GM12878 (cell line): ENCODE data around the gene MGAT5. TPM values are rescaled to one million over a fixed set of nuclear protein-coding genes. Genes with fewer than 3 reads are reported as not detected.

Experiments used
- ATAC-seq: fragments of 200-7000 bp; cut with Tn5 transposase; 3 replicates; pipeline ENCODE4 v1.9.1; 2020; ENCODE audit warnings: mild to moderate bottlenecking, moderate library complexity
- BruUV-seq: library from RNA; stranded (reverse); fragments of 400-500 nt; replicated peaks from 2 replicates; lab custom pipeline; 2021; lab: Mats Ljungman, UMichigan
- CTCF ChIA-PET: fragments of 300-600 bp; sonication (Branson Sonifier 250); formaldehyde crosslinking; extraction: SDS; loops from one replicate; lab custom pipeline; 2021; ENCODE audit warnings: inconsistent platforms; lab: Yijun Ruan, JAX
- POLR2A ChIA-PET: fragments of 350-600 bp; formaldehyde crosslinking; extraction: SDS; loops from one replicate; lab custom pipeline; 2021; ENCODE audit warnings: inconsistent platforms; lab: Charles Lee
- RAD21 ChIA-PET: fragments of 300-600 bp; sonication (Branson Sonifier 250); formaldehyde crosslinking; loops from one replicate; lab custom pipeline; 2023; ENCODE audit warnings: antibody characterized with exemption; ENCODE audit not compliant: unreplicated experiment; lab: Charles Lee
- SMC1A ChIA-PET: fragments of 300-600 bp; sonication (Branson Sonifier 250); formaldehyde crosslinking; loops from one replicate; lab custom pipeline; 2023; ENCODE audit not compliant: unreplicated experiment, uncharacterized antibody; lab: Charles Lee
- DNase-seq: peaks from one replicate; pipeline ENCODE4 v3.0.0-alpha.2; 2011; ENCODE audit warnings: low read depth, low spot score
- FAIRE-seq: peaks from 3 replicates; lab custom pipeline; 2011; peaks lifted over from hg19 to GRCh38; lab: Jason Lieb, UNC
- H2AFZ ChIP-seq: 2 replicates; pipeline ENCODE4 v1.6.0; 2011; ENCODE audit warnings: low read depth, low read length, control low read depth; ENCODE audit not compliant: control insufficient read depth
- H3K27ac ChIP-seq: 2 replicates; pipeline ENCODE4 v1.5.1; 2011; ENCODE audit warnings: control low read depth; ENCODE audit not compliant: control insufficient read depth, insufficient read depth
- H3K27me3 ChIP-seq, 2 experiments: replicated peaks in 1 of 2; 2 replicates each; pipeline versions ENCODE4 v1.6.0 to v1.6.1; 2011; ENCODE audit warnings: low read length in 1 of 2; ENCODE audit not compliant: control insufficient read depth in 2 of 2, insufficient read depth in 2 of 2
- H3K36me3 ChIP-seq, 2 experiments: 2 replicates each; pipeline ENCODE4 v1.5.1; 2011; ENCODE audit warnings: low read length in 1 of 2; ENCODE audit not compliant: control insufficient read depth in 2 of 2, insufficient read depth in 2 of 2
- H3K4me1 ChIP-seq: 2 replicates; pipeline ENCODE4 v1.6.1; 2011; ENCODE audit warnings: mild to moderate bottlenecking, low read length, moderate library complexity, mixed read lengths; ENCODE audit not compliant: control insufficient read depth, insufficient read depth
- H3K4me2 ChIP-seq: 2 replicates; pipeline ENCODE4 v1.6.0; 2011; ENCODE audit warnings: control low read depth; ENCODE audit not compliant: control insufficient read depth, insufficient read depth
- H3K4me3 ChIP-seq: fragments of 200-600 bp; sonication (generic); 2 replicates; pipeline ENCODE4 v1.5.1; 2016
- H3K79me2 ChIP-seq: 2 replicates; pipeline ENCODE4 v1.6.0; 2011; ENCODE audit warnings: low read length; ENCODE audit not compliant: control insufficient read depth, insufficient read depth
- H3K9ac ChIP-seq: 2 replicates; pipeline ENCODE4 v1.8.0; 2011; ENCODE audit warnings: low read length, control low read depth, mixed read lengths; ENCODE audit not compliant: control insufficient read depth, insufficient read depth
- H3K9me3 ChIP-seq: replicated peaks from 3 replicates; pipeline ENCODE4 v1.5.1; 2011; ENCODE audit warnings: mild to moderate bottlenecking, low read length; ENCODE audit not compliant: control insufficient read depth, insufficient read depth
- H4K20me1 ChIP-seq: 2 replicates; pipeline ENCODE4 v1.6.0; 2011; ENCODE audit not compliant: control insufficient read depth, insufficient read depth
- BACH1 ChIP-seq: fragments of 450-650 bp; IDR thresholded peaks from 2 replicates; pipeline ENCODE4 v1.6.1; 2017; ENCODE audit warnings: mild to moderate bottlenecking, borderline replicate concordance
- GATAD2B ChIP-seq: fragments of 450-650 bp; conservative IDR thresholded peaks from 2 replicates; pipeline ENCODE4 v1.6.1; 2017; ENCODE audit warnings: low read depth, mild to moderate bottlenecking, moderate library complexity
- POU2F2 ChIP-seq: IDR thresholded peaks from 3 replicates; pipeline ENCODE4 v1.6.1; 2011; ENCODE audit warnings: low read depth, mild to moderate bottlenecking, low read length, borderline replicate concordance
- SUPT20H ChIP-seq: IDR thresholded peaks from 2 replicates; pipeline ENCODE4 v1.6.1; 2011; ENCODE audit warnings: low read depth, mild to moderate bottlenecking, low read length, moderate library complexity, borderline replicate concordance; ENCODE audit not compliant: control insufficient read depth
- WRNIP1 ChIP-seq: IDR thresholded peaks from 2 replicates; pipeline ENCODE4 v1.6.1; 2011; ENCODE audit warnings: low read depth, low read length, improper control_type of control experiment, borderline replicate concordance
- YBX1 ChIP-seq: fragments of 450-650 bp; IDR thresholded peaks from 2 replicates; pipeline ENCODE4 v1.6.1; 2016; ENCODE audit warnings: antibody characterized with exemption
- WGBS: methylation state at CpG from one replicate; pipeline ENCODE4 v1.1.6; 2016; ENCODE audit warnings: low lambda C conversion rate; ENCODE audit not compliant: insufficient replicate concordance, insufficient coverage; ENCODE audit errors: missing lambda C conversion rate; 5-methylcytosine and 5-hydroxymethylcytosine counted together
- in situ Hi-C: fragments of 300-500 bp; cut with MboI; formaldehyde crosslinking; loops from 9 replicates; pipeline ENCODE4 v1.14.3; 2018; ENCODE audit warnings: mixed read lengths
- intact Hi-C: fragments of 100-400 bp; cut with micrococcal nuclease; formaldehyde crosslinking; loops from one replicate; pipeline ENCODE4 v1.14.2; 2022; ENCODE audit not compliant: unreplicated experiment
- polyA plus RNA-seq, 11 experiments: library from polyadenylated mRNA; depleted of rRNA in 4 of 11; unstranded in 6 of 11; stranded (reverse) in 5 of 11; fragments of >200 nt; fragmentation: Nextera tagmentation in 4 of 11; fragmentation: Illumina TruSeq in 1 of 11; extraction: Ambion mirVana in 4 of 11; extraction: Trizol in 1 of 11; gene quantifications; 1 replicate in 1 of 11; 2 replicates in 10 of 11; pipeline versions ENCODE4 v1.2.1 to v1.2.3, GENCODE V29; 2011 to 2016; ENCODE audit warnings: inconsistent platforms in 2 of 11, missing spikeins in 2 of 11, low read depth in 1 of 11
- total RNA-seq, 4 experiments: library from RNA; depleted of rRNA in 3 of 4; stranded (reverse); fragments of >200 nt in 3 of 4; fragmentation: Illumina TruSeq in 1 of 4; extraction: Trizol in 1 of 4; gene quantifications; 2 replicates each; pipeline versions ENCODE4 v1.2.1 to v1.2.3, GENCODE V29; 2013 to 2021
- TF ChIP-seq, protein P1 (sequence below): fragments of 450-650 bp; IDR thresholded peaks from 2 replicates; pipeline ENCODE4 v1.6.1; 2016; ENCODE audit warnings: mild to moderate bottlenecking
- TF ChIP-seq, protein P2 (sequence below): fragments of 450-650 bp; IDR thresholded peaks from 2 replicates; pipeline ENCODE4 v1.6.1; 2014; ENCODE audit warnings: mild to moderate bottlenecking

MGAT5 gene
- total and polyA plus RNA-seq, 10 of the 15 experiments (the other 5 are each of a cell fraction or from before 2014, with no cell fraction given): 4.9 to 104 (median 36.2) TPM

DNA sequence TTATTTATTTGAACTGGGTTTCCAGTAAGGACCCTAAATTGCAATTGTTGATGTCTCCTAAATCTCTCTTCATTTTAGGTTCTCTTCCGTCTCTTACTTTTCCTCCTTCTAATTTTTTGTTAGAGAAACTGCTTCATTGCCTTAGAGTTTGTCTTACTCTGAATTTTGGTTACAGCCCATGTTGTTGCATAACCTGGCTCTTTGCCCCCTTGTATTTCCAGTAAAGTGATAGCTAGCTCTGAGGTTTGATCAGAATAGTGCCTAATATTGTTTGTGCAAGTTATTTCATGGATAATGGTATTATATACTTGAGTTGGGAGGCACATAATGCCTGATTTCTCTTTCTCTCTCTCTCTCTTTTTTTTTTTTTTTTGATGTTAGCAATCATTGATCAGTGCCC is 71.8 kb downstream of the MGAT5 start:
- POLR2A ChIA-PET: interaction anchor here (0.6 kb wide), 2 partner anchors 44 to 95 kb away, joined by 4 read pairs; no protein-coding TSS in a partner anchor
- no peak for FAIRE-seq
- TF ChIP-seq, protein P1, sequence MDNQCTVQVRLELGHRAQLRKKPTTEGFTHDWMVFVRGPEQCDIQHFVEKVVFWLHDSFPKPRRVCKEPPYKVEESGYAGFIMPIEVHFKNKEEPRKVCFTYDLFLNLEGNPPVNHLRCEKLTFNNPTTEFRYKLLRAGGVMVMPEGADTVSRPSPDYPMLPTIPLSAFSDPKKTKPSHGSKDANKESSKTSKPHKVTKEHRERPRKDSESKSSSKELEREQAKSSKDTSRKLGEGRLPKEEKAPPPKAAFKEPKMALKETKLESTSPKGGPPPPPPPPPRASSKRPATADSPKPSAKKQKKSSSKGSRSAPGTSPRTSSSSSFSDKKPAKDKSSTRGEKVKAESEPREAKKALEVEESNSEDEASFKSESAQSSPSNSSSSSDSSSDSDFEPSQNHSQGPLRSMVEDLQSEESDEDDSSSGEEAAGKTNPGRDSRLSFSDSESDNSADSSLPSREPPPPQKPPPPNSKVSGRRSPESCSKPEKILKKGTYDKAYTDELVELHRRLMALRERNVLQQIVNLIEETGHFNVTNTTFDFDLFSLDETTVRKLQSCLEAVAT: no peak
- no peak for TF ChIP-seq SUPT20H
- TF ChIP-seq GATAD2B: no peak
- TF ChIP-seq, protein P2, sequence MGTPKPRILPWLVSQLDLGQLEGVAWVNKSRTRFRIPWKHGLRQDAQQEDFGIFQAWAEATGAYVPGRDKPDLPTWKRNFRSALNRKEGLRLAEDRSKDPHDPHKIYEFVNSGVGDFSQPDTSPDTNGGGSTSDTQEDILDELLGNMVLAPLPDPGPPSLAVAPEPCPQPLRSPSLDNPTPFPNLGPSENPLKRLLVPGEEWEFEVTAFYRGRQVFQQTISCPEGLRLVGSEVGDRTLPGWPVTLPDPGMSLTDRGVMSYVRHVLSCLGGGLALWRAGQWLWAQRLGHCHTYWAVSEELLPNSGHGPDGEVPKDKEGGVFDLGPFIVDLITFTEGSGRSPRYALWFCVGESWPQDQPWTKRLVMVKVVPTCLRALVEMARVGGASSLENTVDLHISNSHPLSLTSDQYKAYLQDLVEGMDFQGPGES: no peak
- no peak for TF ChIP-seq YBX1
- TF ChIP-seq BACH1: no peak
- TF ChIP-seq POU2F2: no peak
- no peak for TF ChIP-seq WRNIP1
- TF ChIP-seq, all 136 proteins: peak for 0
- Histone ChIP-seq H2AFZ (no peak overlapping the region), H3K4me1 (peaks cover 26% of the 10 kb centered on the region), H3K4me3 (no peak overlapping the region), H3K79me2 (peaks cover 12% of the 10 kb centered on the region), H3K36me3 (peaks cover 7 to 22% of the 10 kb centered on the region in 2 experiments; a peak in 3 of 4 replicates), H4K20me1 (no peaks in the 10 kb centered on the region; the same call in 1 of the 2 replicates), H3K9ac (no peak overlapping the region), H3K27me3 (no peaks in the 10 kb centered on the region), H3K4me2 (no peak overlapping the region), H3K27ac (no peak overlapping the region), H3K9me3 (peaks cover 1% of the 10 kb centered on the region; the same call in 1 of the 3 replicates)
- WGBS: 100% methylated on average over 1 of the region's 1 CpG
- no peak for DNase-seq
- no TSS peak for BruUV-seq
- RAD21 ChIA-PET: no interaction called here
- CTCF ChIA-PET: no interaction called here
- SMC1A ChIA-PET: no interaction called here
- no peak for ATAC-seq
- intact Hi-C loops: no loop called here
- in situ Hi-C loops: no loop called here
